Ovary (tissue), 9 donors: ENCODE results near the gene ENG. TPM values are rescaled to one million over a fixed set of nuclear protein-coding genes. Genes with fewer than 3 reads are reported as not detected.
A peak's percentile ranks its signal among the peaks of the same experiment; 100 is the strongest.

Experiments
- DNase-seq, 5 donors: peaks; one replicate each; pipeline ENCODE4 v3.0.0-alpha.2; 2019 to 2020
- H3K27ac ChIP-seq, 2 donors: fragments of 200-600 bp; one replicate each; pipeline versions ENCODE4 v1.5.1 to v1.8.0; 2019 to 2022
- H3K27me3 ChIP-seq: fragments of 200-600 bp; one replicate; pipeline ENCODE4 v1.8.0; 2022
- H3K36me3 ChIP-seq: fragments of 200-600 bp; sonication (generic); one replicate; pipeline ENCODE4 v1.5.1; 2019
- H3K4me1 ChIP-seq: one replicate; pipeline ENCODE4 v1.8.1; 2013; ENCODE audit warnings: mild to moderate bottlenecking, moderate library complexity; ENCODE audit not compliant: insufficient read depth
- H3K4me3 ChIP-seq: fragments of 200-600 bp; sonication (generic); one replicate; pipeline ENCODE4 v1.5.1; 2017
- H3K9me3 ChIP-seq, 2 donors: fragments of 200-600 bp in 1 of 2; sonication (generic) in 1 of 2; one replicate each; pipeline versions ENCODE4 v1.5.1 to v1.8.1; 2013 to 2019; ENCODE audit warnings: mild to moderate bottlenecking in 1 of 2, moderate library complexity in 1 of 2
- EP300 ChIP-seq: sonication (generic); formaldehyde crosslinking; IDR thresholded peaks from one replicate; pipeline ENCODE4 v1.6.1; 2017; ENCODE audit warnings: antibody characterized with exemption
- POLR2A ChIP-seq: fragments of 450-650 bp; IDR thresholded peaks from one replicate; pipeline ENCODE4 v1.6.1; 2017; ENCODE audit warnings: antibody characterized with exemption, mild to moderate bottlenecking, moderate library complexity
- WGBS, 3 donors: extraction: QIAGEN DNeasy Blood & Tissue Kit in 1 of 3; methylation state at CpG; one replicate each; pipeline versions ENCODE4 v1.1.5 to v1.1.7; 2013 to 2017; 5-methylcytosine and 5-hydroxymethylcytosine counted together
- intact Hi-C, 4 donors: fragments of 100-400 bp; cut with DNase I; formaldehyde crosslinking; loops; one replicate each; pipeline versions ENCODE4 v1.11.0 to v1.15.1; 2022 to 2023
- polyA plus RNA-seq, 2 donors: library from polyadenylated mRNA; stranded (reverse); fragments of 200-250 nt in 1 of 2; fragments of 350-450 nt in 1 of 2; fragmentation: Illumina TruSeq in 1 of 2; extraction: RNeasy Lipid Tissue Mini Kit (QIAGEN cat#74804) in 1 of 2; gene quantifications; one replicate each; pipeline ENCODE4 v1.2.3, GENCODE V29; 2013 to 2014
- total RNA-seq, 7 donors: library from RNA; depleted of rRNA in 2 of 7; stranded (reverse); fragments of >200 nt in 2 of 7; fragmentation: NEBNext Ultra II Directional in 3 of 7; extraction: Animal tissue kit (Norgen Biotek cat#: 25700) in 3 of 7; gene quantifications; one replicate each; pipeline versions ENCODE4 v1.1.0 to v1.2.4, GENCODE V29; 2016 to 2023
- TF ChIP-seq, protein P1 (sequence below), 3 donors: fragments of 450-650 bp in 2 of 3; fragments of 200-600 bp in 1 of 3; IDR thresholded peaks; one replicate each; pipeline versions ENCODE4 v1.5.1 to v1.8.0; 2016 to 2022; ENCODE audit warnings: antibody characterized with exemption in 3 of 3, mild to moderate bottlenecking in 1 of 3
- donor health status: DM: no; HTN: no; CAD: no; lungs with moderate emphysema.
- donor health status: DM: no; HTN: no; CAD: no.
- donor health status: Bipolar disorder and iron deficiency.
- donor health status: DM: yes; HTN: yes; CAD: no.
- donor health status: DM: no; HTN: no; CAD: no.
- donor health status: DM: yes; HTN: yes; CAD: no.

The ENG gene
- total and polyA plus RNA-seq, 9 donors = 54.7 to 298 (median 191) TPM

DNA sequence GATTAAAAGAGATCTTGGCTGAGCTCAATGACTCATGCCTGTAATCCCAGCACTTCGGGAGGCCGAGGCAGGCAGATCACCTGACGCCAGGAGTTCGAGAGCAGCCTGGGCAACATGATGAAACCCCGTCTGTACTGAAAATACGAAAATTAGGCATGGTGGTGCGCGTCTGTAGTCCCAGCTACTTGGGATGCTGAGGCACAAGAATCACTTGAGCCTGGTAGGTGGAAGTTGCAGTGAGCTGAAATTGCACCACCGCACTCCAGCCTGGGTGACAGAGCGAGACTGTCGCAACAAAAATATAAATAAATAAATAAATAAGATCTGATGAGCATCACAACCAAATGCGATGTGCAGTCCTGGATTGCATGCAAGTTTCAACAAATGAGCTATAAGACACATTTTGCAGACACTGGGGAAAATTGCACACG is 8.7 kb upstream of the ENG start:
- 80 to 85% (median 83%) methylated on average over 13 of the region's 13 CpGs for WGBS, 3 donors
- intact Hi-C loops = loop anchor here in 2 of 4 donors (5.0 to 10.0 kb wide), 3 partner anchors 36 to 78 kb away; partner anchors contain the start of gene CDK9 (in 1 of the 2)

DNA sequence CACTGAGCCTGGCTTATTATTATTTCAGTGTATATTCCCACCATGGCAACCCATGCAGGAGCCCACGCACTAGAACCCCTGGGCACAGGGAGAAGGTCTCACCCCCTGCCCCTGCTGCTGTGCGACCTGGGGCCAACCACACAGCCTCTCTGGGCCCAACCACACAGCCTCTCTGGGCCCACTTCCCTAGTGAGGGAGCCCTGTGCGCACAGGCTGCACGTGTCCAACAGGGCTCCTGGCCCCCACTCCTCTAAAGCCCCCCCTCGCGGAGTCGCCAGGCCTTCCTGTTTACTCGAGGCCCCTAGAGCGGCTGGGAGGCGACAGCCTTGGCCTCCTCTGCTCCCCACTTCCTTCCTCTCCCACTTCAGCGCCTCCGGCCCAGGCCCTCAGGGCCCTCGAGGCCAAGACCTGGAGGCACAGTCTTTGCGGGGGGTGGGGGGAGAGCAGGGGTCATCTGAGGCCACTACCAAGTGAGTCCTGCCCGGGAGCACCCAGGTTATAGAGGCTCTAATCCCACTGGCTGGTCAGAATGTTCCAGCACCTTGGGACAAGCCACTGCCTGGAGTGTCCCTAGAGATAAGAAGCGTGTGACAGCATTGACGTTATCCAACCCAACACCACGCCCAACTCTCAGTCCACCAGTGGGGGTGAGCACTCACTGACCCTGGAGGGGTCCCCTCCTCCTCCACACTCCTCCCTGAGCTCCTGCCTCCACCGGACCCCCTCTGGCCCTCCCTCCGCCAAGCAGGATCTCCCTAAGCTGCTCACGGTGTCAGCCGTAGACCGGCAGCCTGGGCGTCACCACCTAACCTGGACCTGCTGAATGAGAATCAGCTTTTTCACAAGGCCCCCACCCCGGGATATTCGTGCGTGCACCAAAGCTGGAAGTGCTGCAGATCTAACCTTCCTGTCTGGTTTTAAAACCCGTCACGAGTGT is 7.9 kb upstream of the ENG start:
- no peak overlapping the region for H3K4me3 ChIP-seq
- H3K27me3 ChIP-seq = no peaks in the 10 kb centered on the region
- TF ChIP-seq EP300 (no peak), POLR2A (no peak)
- TF ChIP-seq, protein P1, sequence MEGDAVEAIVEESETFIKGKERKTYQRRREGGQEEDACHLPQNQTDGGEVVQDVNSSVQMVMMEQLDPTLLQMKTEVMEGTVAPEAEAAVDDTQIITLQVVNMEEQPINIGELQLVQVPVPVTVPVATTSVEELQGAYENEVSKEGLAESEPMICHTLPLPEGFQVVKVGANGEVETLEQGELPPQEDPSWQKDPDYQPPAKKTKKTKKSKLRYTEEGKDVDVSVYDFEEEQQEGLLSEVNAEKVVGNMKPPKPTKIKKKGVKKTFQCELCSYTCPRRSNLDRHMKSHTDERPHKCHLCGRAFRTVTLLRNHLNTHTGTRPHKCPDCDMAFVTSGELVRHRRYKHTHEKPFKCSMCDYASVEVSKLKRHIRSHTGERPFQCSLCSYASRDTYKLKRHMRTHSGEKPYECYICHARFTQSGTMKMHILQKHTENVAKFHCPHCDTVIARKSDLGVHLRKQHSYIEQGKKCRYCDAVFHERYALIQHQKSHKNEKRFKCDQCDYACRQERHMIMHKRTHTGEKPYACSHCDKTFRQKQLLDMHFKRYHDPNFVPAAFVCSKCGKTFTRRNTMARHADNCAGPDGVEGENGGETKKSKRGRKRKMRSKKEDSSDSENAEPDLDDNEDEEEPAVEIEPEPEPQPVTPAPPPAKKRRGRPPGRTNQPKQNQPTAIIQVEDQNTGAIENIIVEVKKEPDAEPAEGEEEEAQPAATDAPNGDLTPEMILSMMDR (IDR thresholded peaks at IDR 0.05) = no peak
- no peaks in the 10 kb centered on the region for H3K9me3 ChIP-seq
- no peaks in the 10 kb centered on the region for H3K36me3 ChIP-seq
- peak; percentile 78 to 84 (median 82) for DNase-seq
- 45 to 57% (median 52%) methylated on average over 29 of the region's 29 CpGs for WGBS, 3 donors
- H3K4me1 ChIP-seq = peaks cover 40% of the 10 kb centered on the region
- intact Hi-C loops = loop anchor here in 2 of 4 donors (5.0 to 10.0 kb wide), 3 partner anchors 35 to 78 kb away; partner anchors contain the start of gene CDK9 (in 1 of the 2)
- peak overlapping the region; percentile 81 to 83 for H3K27ac ChIP-seq

More for the DNA sequence above, 8.7 kb upstream of the ENG start:
- peak overlapping the region; percentile 81 to 83 for H3K27ac ChIP-seq
- H3K27me3 ChIP-seq = no peaks in the 10 kb centered on the region
- TF ChIP-seq, protein P1 (IDR thresholded peaks at IDR 0.05) = no peak
- TF ChIP-seq POLR2A = no peak
- TF ChIP-seq EP300 = no peak
- no peak for DNase-seq
- H3K4me1 ChIP-seq = peaks cover 34% of the 10 kb centered on the region
- no peak overlapping the region for H3K4me3 ChIP-seq
- H3K9me3 ChIP-seq = no peaks in the 10 kb centered on the region
- H3K36me3 ChIP-seq = no peaks in the 10 kb centered on the region

DNA sequence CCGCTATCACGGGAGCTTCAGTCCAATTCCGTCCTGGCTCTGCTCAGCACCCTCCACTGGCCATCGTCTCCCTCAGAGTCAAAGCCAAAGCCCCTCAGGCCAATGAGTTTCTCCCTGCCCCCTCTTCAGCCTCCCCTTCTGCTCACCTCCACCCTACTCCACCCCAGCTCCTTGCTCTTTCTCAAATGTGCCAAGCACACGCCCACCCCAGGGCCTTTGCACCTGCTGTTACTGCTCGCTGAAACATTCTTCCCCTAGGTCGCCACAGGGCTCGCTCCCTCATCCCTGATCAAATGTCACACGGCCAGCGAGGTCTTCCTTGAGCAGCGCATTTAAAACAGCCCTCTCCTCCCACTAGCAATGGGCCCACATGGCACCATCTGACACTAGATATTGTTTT is 6.3 kb upstream of the ENG start:
- 85 to 92% (median 88%) methylated on average over 11 of the region's 11 CpGs for WGBS, 3 donors
- intact Hi-C loops = loop anchor here in 2 of 4 donors (5.0 to 10.0 kb wide), 3 partner anchors 33 to 76 kb away; partner anchors contain the start of gene CDK9 (in 1 of the 2)
- Histone ChIP-seq H3K36me3 (no peaks in the 10 kb centered on the region), H3K4me3 (no peak overlapping the region), H3K4me1 (peaks cover 41% of the 10 kb centered on the region), H3K27ac (peak overlapping the region; percentile 81 to 83), H3K9me3 (no peaks in the 10 kb centered on the region), H3K27me3 (no peaks in the 10 kb centered on the region)
- DNase-seq = peak in 2 of 5 donors; percentile 44 to 57
- TF ChIP-seq, protein P1 (IDR thresholded peaks at IDR 0.05) = no peak

DNA sequence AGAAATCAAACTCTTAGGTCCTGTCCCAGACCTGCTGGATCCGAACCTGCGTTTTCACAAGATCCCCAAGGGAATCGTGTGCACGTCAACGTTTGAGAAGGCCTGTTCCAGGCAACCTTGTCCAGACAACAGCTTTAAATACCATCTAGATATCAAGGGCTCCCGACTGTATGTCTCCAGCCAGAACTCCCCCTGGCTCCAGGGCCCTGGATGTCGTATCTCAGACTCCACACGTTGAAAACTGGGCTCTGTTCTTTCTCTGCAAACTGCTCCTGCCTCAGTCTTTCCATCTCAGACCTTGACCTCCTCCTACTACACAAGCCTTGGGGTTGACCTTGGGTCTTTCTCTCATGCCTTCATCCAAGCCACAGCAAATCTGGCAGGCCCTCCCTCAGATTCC is 5.8 kb upstream of the ENG start:
- WGBS, 3 donors = 7 to 24% (median 12%) methylated on average over 8 of the region's 8 CpGs
- Histone ChIP-seq H3K4me1 (peaks cover 41% of the 10 kb centered on the region), H3K27ac (peak overlapping the region; percentile 81 to 83), H3K4me3 (no peak overlapping the region), H3K27me3 (no peaks in the 10 kb centered on the region), H3K36me3 (no peaks in the 10 kb centered on the region), H3K9me3 (no peaks in the 10 kb centered on the region)
- DNase-seq = peak; percentile 70 to 86 (median 82)
- intact Hi-C loops = loop anchor here in 2 of 4 donors (5.0 to 10.0 kb wide), 3 partner anchors 33 to 75 kb away; partner anchors contain the start of gene CDK9 (in 1 of the 2)
- TF ChIP-seq, protein P1 (IDR thresholded peaks at IDR 0.05) = no peak
- TF ChIP-seq POLR2A (no peak), EP300 (no peak)
